HG02870 (cell line): ENCODE results near the gene KLK6.

Source experiments
- ATAC-seq: cut with Tn5 transposase; IDR thresholded peaks from one replicate; pipeline ENCODE4 v1.9.1; 2021; ENCODE audit warnings: mild to moderate bottlenecking, moderate library complexity; ENCODE audit not compliant: unreplicated experiment

KLK6 gene

GRCh38 chr19:50912727-50913716, 56.4 kb downstream of the KLK6 start:
- no peak for ATAC-seq

- no peak for ATAC-seq
These were observed 57.2 kb downstream of the KLK6 start for GRCh38 chr19:50912102-50912599.

- ATAC-seq, result no peak
These were observed 57.9 kb downstream of the KLK6 start, which contains the start of gene KLK4 for GRCh38 chr19:50911206-50912101. KLK4 (minus strand) TSS chr19:50911395; CDS start chr19:50910738, 657 bp downstream.

DNA sequence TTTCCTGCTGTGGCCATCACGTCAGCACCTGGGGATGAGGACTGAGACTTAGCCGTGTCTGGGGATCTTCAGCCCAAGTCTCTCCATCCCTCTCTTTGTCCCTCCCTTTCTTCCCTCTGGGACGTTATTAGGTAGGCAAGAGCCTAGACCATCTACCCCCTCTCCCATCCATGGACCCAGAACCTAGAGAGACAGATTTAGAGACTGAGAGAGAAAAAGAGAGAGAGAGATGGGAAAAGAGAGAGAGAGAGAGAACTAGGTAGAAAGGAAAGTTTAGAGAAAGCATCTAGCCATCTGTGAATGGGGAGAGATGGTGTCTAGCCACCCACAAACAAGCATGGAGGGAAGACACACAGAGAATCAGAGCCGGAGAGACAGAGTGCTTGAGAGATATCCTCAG, 58.7 kb downstream of the KLK6 start:
- ATAC-seq, result no peak

DNA sequence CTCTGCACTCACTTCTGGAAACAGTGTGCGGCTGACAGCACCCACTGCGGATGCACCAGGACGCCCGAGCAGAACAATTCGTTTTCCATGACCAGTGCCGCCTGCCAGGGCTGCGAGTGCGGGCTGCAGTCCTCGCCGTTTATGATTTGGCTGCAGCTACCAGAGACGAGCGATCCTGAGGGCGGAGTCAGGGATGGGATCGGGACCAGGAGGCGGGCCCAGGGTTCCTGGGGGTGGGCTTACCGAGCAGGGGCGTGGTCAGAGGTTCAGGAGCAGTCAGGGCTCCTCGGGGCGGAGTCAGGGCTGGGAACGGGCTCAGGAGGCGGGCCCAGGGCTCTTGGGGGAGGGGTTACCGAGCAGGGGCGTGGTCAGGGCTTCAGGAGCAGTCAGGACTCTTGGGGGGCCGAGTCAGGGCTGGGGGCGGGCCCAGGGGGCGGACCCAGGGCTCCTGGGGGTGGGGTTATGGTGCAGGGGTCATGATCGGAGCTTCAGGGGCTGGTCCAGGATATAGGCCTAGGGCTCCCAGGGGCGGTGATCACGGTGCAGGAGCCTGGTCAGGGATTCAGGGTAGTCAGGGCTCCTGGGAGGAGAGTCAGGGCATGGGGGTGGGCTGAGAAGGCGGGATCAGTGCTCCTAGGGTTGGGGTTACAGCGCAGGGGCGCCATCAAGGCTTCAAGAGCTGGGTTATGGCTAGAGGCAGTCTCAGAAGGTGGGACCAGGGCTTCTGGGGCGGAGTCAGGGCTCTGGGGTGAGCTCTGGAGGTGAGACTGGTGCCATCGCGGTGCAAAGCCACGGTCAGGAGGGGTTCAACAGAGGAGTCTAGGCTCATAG, 59.9 kb downstream of the KLK6 start:
- ATAC-seq, result no peak
